ENCODE data around the gene EMP2.

EMP2 gene

DNA sequence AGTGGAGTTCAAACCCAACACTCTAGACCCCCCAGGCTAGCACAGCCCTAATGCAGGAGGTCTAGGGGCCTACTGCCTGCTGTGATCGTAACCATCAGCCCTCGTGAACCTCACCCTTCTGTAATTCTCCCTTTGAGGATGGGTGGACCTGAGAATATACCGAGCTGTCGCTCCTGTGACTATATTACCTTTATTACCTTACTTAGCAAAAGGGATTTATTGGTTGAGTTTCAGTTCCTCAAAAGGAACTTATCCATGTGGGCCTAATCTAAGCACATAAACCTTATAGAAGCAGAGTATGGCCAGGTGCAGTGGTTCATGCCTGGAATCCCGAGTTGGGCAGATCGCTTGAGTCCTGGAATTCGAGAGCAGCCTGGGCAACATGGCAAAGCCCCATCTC lies 19.2 kb upstream of the EMP2 start:
- Histone ChIP-seq H3K9ac (ENCODE audit: low read length) (no peak overlapping the region), H3K4me3 (ENCODE audit: low read depth, low read length, poor library complexity, severe bottlenecking) (no peak overlapping the region), H3F3A (ENCODE audit: insufficient read depth, low read length) (no peaks in the 10 kb centered on the region), H3K27me3 (ENCODE audit: insufficient read depth, low read length) (no peaks in the 10 kb centered on the region), H3K4me1 (ENCODE audit: insufficient read depth, low read length, severe bottlenecking) (no peaks in the 10 kb centered on the region), H3K79me2 (ENCODE audit: insufficient read depth, low read length) (no peaks in the 10 kb centered on the region), H3K36me3 (ENCODE audit: insufficient read depth, low read length) (no peaks in the 10 kb centered on the region), H3K4me2 (ENCODE audit: low read length) (no peak overlapping the region), H3K27ac (ENCODE audit: low read depth, low read length, poor library complexity, severe bottlenecking) (no peak overlapping the region), H3K9me3 (ENCODE audit: low read length) (no peaks in the 10 kb centered on the region), H4K20me1 (ENCODE audit: insufficient read depth, low read length) (no peaks in the 10 kb centered on the region), H3K9me2 (ENCODE audit: low read depth, low read length) (no peaks in the 10 kb centered on the region), H2AFZ (ENCODE audit: low read length) (no peak overlapping the region)
- no peak for TF ChIP-seq EZH2 (IDR thresholded peaks at IDR 0.05; ENCODE audit: borderline replicate concordance, low read length)
- TF ChIP-seq, protein P1, sequence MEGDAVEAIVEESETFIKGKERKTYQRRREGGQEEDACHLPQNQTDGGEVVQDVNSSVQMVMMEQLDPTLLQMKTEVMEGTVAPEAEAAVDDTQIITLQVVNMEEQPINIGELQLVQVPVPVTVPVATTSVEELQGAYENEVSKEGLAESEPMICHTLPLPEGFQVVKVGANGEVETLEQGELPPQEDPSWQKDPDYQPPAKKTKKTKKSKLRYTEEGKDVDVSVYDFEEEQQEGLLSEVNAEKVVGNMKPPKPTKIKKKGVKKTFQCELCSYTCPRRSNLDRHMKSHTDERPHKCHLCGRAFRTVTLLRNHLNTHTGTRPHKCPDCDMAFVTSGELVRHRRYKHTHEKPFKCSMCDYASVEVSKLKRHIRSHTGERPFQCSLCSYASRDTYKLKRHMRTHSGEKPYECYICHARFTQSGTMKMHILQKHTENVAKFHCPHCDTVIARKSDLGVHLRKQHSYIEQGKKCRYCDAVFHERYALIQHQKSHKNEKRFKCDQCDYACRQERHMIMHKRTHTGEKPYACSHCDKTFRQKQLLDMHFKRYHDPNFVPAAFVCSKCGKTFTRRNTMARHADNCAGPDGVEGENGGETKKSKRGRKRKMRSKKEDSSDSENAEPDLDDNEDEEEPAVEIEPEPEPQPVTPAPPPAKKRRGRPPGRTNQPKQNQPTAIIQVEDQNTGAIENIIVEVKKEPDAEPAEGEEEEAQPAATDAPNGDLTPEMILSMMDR (IDR thresholded peaks at IDR 0.05; ENCODE audit: low read length), result no peak

DNA sequence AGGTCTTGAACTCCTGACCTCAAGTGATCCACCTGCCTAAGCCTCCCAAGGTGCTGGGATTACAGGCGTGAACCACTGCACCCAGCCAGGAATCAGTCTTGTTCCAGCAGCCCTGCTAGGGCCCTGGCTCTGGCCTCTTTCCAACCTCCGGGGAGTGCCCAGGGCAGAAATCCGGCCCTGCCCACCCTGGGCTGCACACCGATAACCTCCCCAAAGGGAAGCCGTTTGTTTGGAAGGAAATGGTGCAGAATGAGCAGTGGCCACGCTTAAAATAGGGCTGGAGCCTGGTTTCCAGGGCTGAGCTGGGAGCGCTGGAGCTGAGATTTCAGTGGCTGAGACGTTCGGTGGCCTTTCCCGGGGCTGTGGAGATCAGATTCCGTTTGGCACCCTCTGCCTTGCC lies 17.8 kb upstream of the EMP2 start:
- no peaks in the 10 kb centered on the region for H3K36me3 ChIP-seq (ENCODE audit: insufficient read depth, low read length)
- H3K4me2 ChIP-seq (ENCODE audit: low read length), result no peak overlapping the region
- no peak overlapping the region for H3K9ac ChIP-seq (ENCODE audit: low read length)
- H3K79me2 ChIP-seq (ENCODE audit: insufficient read depth, low read length), result no peaks in the 10 kb centered on the region
- no peak overlapping the region for H3K27ac ChIP-seq (ENCODE audit: low read depth, low read length, poor library complexity, severe bottlenecking)
- H3K4me3 ChIP-seq (ENCODE audit: low read depth, low read length, poor library complexity, severe bottlenecking), result no peak overlapping the region
- no peaks in the 10 kb centered on the region for H3K9me2 ChIP-seq (ENCODE audit: low read depth, low read length)
- H3K9me3 ChIP-seq (ENCODE audit: low read length), result no peaks in the 10 kb centered on the region
- H2AFZ ChIP-seq (ENCODE audit: low read length), result no peak overlapping the region
- no peaks in the 10 kb centered on the region for H3K4me1 ChIP-seq (ENCODE audit: insufficient read depth, low read length, severe bottlenecking)
- no peaks in the 10 kb centered on the region for H4K20me1 ChIP-seq (ENCODE audit: insufficient read depth, low read length)
- H3K27me3 ChIP-seq (ENCODE audit: insufficient read depth, low read length), result 0 out of 2 replicates have a peak, but pooled peaks cover 3% of the 10 kb centered on the region
- TF ChIP-seq EZH2 (IDR thresholded peaks at IDR 0.05; ENCODE audit: borderline replicate concordance, low read length), result no peak
- TF ChIP-seq, protein P1 (IDR thresholded peaks at IDR 0.05; ENCODE audit: low read length), result no peak
- H3F3A ChIP-seq (ENCODE audit: insufficient read depth, low read length), result no peaks in the 10 kb centered on the region

- Histone ChIP-seq H3K36me3 (ENCODE audit: insufficient read depth, low read length) (no peaks in the 10 kb centered on the region), H3F3A (ENCODE audit: insufficient read depth, low read length) (no peaks in the 10 kb centered on the region), H3K27ac (ENCODE audit: low read depth, low read length, poor library complexity, severe bottlenecking) (no peak overlapping the region), H3K4me1 (ENCODE audit: insufficient read depth, low read length, severe bottlenecking) (no peaks in the 10 kb centered on the region), H3K9me3 (ENCODE audit: low read length) (no peaks in the 10 kb centered on the region), H3K4me3 (ENCODE audit: low read depth, low read length, poor library complexity, severe bottlenecking) (no peak overlapping the region), H4K20me1 (ENCODE audit: insufficient read depth, low read length) (no peaks in the 10 kb centered on the region), H3K9me2 (ENCODE audit: low read depth, low read length) (no peaks in the 10 kb centered on the region), H3K79me2 (ENCODE audit: insufficient read depth, low read length) (no peaks in the 10 kb centered on the region), H3K27me3 (ENCODE audit: insufficient read depth, low read length) (0 out of 2 replicates have a peak, but pooled peaks cover 3% of the 10 kb centered on the region), H3K4me2 (ENCODE audit: low read length) (no peak overlapping the region), H2AFZ (ENCODE audit: low read length) (no peak overlapping the region), H3K9ac (ENCODE audit: low read length) (no peak overlapping the region)
- TF ChIP-seq EZH2 (IDR thresholded peaks at IDR 0.05; ENCODE audit: borderline replicate concordance, low read length), result no peak
- TF ChIP-seq, protein P1 (IDR thresholded peaks at IDR 0.05; ENCODE audit: low read length), result no peak
Observed at GRCh38 chr16:10597187-10597601, 16.8 kb upstream of the EMP2 start.

All from OCI-LY1 (cell line).